Measurements from ENCODE around the gene NNT. TPM values are rescaled to one million over a fixed set of nuclear protein-coding genes. Genes with fewer than 3 reads are reported as not detected.
"Not testable (repeated sequence)": the region's sequence is repeated elsewhere in the genome, so short reads cannot be mapped to it uniquely, and the experiment has no call there.

The NNT gene
- total and polyA plus RNA-seq, 2 of the 8 experiments (the other 6 are each of a cell fraction or from before 2014, with no cell fraction given) = 11.0 to 22.2 TPM

DNA sequence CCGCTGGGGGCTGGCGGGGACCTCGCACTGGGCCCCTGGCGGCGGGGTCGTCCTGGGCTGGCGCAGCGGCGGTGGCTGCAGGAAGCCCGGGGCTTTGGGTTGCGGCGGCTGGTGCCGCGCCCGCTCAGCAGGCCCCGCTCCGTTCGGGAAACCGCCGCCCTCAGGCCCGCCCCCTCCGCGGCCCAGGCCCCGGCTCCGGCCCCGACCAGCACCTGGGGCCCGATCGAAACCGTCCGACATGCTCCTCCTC is 46.4 kb upstream of the NNT start:
- peak overlapping the region; percentile 98 for H3K27ac ChIP-seq (ENCODE audit: low read depth, low read length)
- not testable (repeated sequence) for H2BK20ac ChIP-seq (ENCODE audit: low read length); H2AK5ac ChIP-seq (ENCODE audit: low read depth, low read length); H3K4me1 ChIP-seq (replicated peaks in 1 of 4; ENCODE audit: control insufficient read depth in 3 of 4, insufficient read depth in 4 of 4, low read length in 3 of 4); H3K4ac ChIP-seq (replicated peaks; ENCODE audit: insufficient read length, low read depth, low read length); H3K23me2 ChIP-seq (ENCODE audit: low read depth, low read length); H3K14ac ChIP-seq (ENCODE audit: insufficient read length); H2AFZ ChIP-seq (ENCODE audit: low read length); H3K9me3 ChIP-seq (ENCODE audit: insufficient read depth in 2 of 2, low read depth in 1 of 2, low read length in 1 of 2); H2BK120ac ChIP-seq (replicated peaks; ENCODE audit: low read depth, low read length); H3K23ac ChIP-seq (ENCODE audit: insufficient read length); H3K79me1 ChIP-seq (ENCODE audit: low read depth, low read length); H4K20me1 ChIP-seq (replicated peaks in 1 of 2; ENCODE audit: control insufficient read depth in 1 of 2, insufficient read depth in 2 of 2, low read length in 2 of 2); H4K91ac ChIP-seq (replicated peaks; ENCODE audit: insufficient read length, low read length); DNase-seq (ENCODE audit: low read depth in 1 of 2, low spot score in 2 of 2); H2BK15ac ChIP-seq (ENCODE audit: low read length); FAIRE-seq; H3K27me3 ChIP-seq (replicated peaks in 1 of 4; ENCODE audit: control insufficient read depth in 3 of 4, extremely low read depth in 1 of 4, insufficient read depth in 3 of 4, low read length in 3 of 4); H3K18ac ChIP-seq (ENCODE audit: extremely low read depth, low read length)
- POLR2A ChIA-PET (ENCODE audit: partially characterized antibody) = interaction anchor here (0.6 to 4.8 kb wide), 8 partner anchors 9 to 73 kb away, joined by 3 to 26 read pairs (median 4); partner anchors contain the start of genes C5orf34, NNT and TMEM267
- H2BK12ac ChIP-seq (ENCODE audit: low read depth, low read length) = 0 out of 2 replicates have a peak overlapping the region, but pooled peaks have one; percentile 45
- no CpG with 5 or more reads among the region's 30 CpGs for WGBS, 2 experiments (ENCODE audit: extremely low coverage in 1 of 2, insufficient coverage in 1 of 2, insufficient read length in 1 of 2, insufficient replicate concordance in 2 of 2, low coverage in 1 of 2, low lambda C conversion rate in 2 of 2, missing lambda C conversion rate in 1 of 2)
- peak; percentile 88; the same call in 1 of the 2 replicates for TF ChIP-seq PHF8 (conservative IDR thresholded peaks at IDR 0.05; ENCODE audit: low read depth, low read length)
- TF ChIP-seq POLR2AphosphoS5 (IDR thresholded peaks at IDR 0.05; ENCODE audit: low read depth, low read length) = 0 out of 2 replicates have a peak, but pooled peaks have one; percentile 41
- peak; percentile 46 to 91; a peak in 2 of 3 replicates for TF ChIP-seq POLR2A (IDR thresholded peaks at IDR 0.05; ENCODE audit: control extremely low read depth in 1 of 2, low read depth in 2 of 2, low read length in 2 of 2)
- peak; percentile 4 for TF ChIP-seq KDM4A (IDR thresholded peaks at IDR 0.05; ENCODE audit: low read depth, low read length, severe bottlenecking)
- H3K4me3 ChIP-seq (ENCODE audit: extremely low read depth in 1 of 4, insufficient read depth in 2 of 4, low read depth in 3 of 4, low read length in 4 of 4) = peak overlapping the region; percentile 77 to 99 (median 94)
- H3K56ac ChIP-seq (replicated peaks; ENCODE audit: insufficient read length, low read depth, low read length) = peak overlapping the region; percentile 14
- peak overlapping the region; percentile 82; the same call in 1 of the 2 replicates for H2BK5ac ChIP-seq (ENCODE audit: low read depth, low read length)
- H4K8ac ChIP-seq (ENCODE audit: extremely low read depth, insufficient read depth, low read length) = peak overlapping the region; percentile 100; the same call in 1 of the 2 replicates
- peak overlapping the region; percentile 54 for H4K5ac ChIP-seq (ENCODE audit: insufficient read length, low read depth, low read length)
- H3K36me3 ChIP-seq (ENCODE audit: control insufficient read depth in 2 of 4, insufficient read depth in 4 of 4, low read length in 3 of 4) = peaks cover 2 to 36% (median 17%) of the 10 kb centered on the region in 4 experiments; a peak in 7 of 8 replicates
- H3K4me2 ChIP-seq (ENCODE audit: insufficient read depth in 1 of 2, low read depth in 2 of 2, low read length in 2 of 2) = peak overlapping the region; percentile 57 to 86
- CTCF ChIA-PET (ENCODE audit: partially characterized antibody) = interaction anchor here (2.1 kb wide), 1 partner anchor 74 kb away, joined by 6 read pairs; no protein-coding TSS in a partner anchor
- peak overlapping the region; percentile 88 to 98 (median 94) for H3K9ac ChIP-seq (replicated peaks in 1 of 4; ENCODE audit: extremely low read depth in 1 of 4, low read depth in 3 of 4, low read length in 3 of 4)
- H3K79me2 ChIP-seq (ENCODE audit: control insufficient read depth in 1 of 2, insufficient read depth in 2 of 2, low read length in 2 of 2) = peaks cover 4 to 46% of the 10 kb centered on the region in 2 experiments; a peak in 3 of 4 replicates
